Right renal cortex interstitium (tissue), 3 donors: ENCODE results near the gene PLD6. TPM values are rescaled to one million over a fixed set of nuclear protein-coding genes. Genes with fewer than 3 reads are reported as not detected.
"Not testable (repeated sequence)": the region's sequence is repeated elsewhere in the genome, so short reads cannot be mapped to it uniquely, and the experiment has no call there.

Experiments
- DNase-seq, 3 donors: peaks; one replicate each; pipeline ENCODE4 v3.0.0-alpha.2; 2013; ENCODE audit warnings: low read depth in 3 of 3, low spot score in 2 of 3
- polyA plus RNA-seq, 3 donors: library from polyadenylated mRNA; unstranded; fragments of 120-200 nt; gene quantifications; one replicate each; pipeline ENCODE4 v1.2.1, GENCODE V29; 2013; ENCODE audit not compliant: insufficient read length in 3 of 3

Gene PLD6
- polyA plus RNA-seq, 3 donors, result 3.4 TPM

DNA sequence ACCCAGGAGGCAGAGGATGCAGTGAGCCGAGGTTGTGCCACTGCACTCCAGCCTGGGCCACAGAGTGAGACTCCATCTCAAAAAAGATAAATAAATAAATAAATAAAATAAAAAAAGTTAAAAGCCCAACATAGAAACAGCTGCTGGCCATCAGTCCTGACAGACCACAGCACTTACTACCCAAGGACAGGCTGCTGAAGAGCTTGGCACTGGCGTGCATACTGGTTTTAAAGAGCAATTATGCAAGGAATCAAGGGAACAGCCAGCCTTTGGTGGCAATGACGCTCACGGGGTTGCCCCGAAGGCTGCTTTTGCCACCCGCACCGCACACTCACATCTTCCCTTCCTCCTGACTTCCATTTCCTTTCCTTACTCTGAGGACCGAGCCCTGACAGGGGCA lies 4.2 kb downstream of the PLD6 start:
- DNase-seq, result no peak

DNA sequence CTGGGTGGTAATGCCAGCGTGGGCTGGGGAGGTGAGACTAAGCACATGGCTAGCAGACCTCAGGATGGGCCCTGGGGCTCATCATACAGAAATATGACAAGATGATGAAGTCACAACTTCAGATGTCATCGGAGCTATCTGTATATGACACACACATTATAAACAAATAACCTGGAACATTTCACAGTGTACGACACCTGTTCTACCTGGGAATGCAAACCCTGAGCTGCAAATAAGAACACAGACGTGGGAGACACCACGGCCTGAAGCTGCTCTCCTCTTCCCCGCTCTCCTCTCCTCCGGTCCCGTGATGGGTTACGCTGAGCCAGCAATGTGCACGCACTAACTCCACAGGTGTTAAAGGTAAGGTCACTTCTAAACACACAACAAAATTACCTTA lies 4.9 kb downstream of the PLD6 start:
- DNase-seq, result no peak

DNA sequence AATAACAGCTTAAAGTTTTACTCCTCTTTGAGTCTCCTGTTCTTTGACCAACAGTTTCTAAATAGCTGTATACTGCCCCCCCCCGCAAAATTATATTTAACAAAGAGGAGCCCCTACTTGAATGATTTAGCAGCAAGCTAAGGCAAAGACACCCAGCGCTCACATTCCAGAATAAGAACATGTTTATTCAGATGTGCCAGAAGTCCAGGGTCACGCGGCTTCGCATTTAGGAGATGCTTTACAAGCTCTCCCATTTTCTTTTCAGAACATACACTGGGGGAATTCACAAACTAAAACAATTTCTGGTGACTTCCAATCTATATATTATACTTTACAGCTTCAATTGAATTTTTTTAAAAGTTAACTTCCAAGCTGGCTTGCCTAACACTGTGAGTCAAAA lies 5.3 kb downstream of the PLD6 start:
- DNase-seq, result no peak

DNA sequence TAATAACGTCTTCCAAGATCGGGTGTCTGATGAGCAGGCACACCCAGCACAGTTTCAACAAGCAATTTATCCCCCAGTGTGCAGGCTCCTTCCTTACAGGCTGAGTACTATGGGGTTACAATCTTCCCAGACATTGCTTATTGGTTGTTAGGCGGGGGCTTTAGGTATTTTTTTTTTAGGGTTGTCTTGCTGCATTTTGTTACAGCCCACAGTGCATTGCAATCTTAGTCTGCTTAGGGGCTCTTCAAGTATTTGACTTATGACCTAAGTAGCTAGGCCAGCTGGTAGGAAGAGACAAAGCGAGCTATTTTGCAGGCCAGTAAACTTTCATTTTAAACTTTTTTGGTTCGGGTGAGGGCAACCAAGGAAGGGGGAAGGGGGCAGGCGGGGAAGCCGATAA lies 5.8 kb downstream of the PLD6 start:
- no peak for DNase-seq

DNA sequence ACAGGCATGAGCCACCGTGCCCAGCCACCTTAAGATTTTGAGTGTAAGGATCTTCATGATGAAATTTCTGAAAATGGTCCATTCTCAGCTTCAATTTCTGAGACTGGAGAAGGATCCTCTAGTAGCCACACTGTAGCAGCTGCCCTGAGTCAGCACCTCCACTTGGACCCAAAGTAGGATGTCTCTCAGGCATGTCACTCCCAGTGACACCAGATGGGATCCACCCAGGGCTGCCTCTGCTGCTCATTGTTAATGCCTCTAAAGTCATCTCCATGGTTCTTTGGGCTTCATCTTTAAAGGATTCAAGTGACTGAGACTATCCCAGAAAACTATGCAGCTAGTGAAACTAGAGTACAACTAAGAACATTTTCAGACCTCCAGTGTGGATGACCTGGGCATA lies 7.9 kb downstream of the PLD6 start:
- DNase-seq, result no peak

DNA sequence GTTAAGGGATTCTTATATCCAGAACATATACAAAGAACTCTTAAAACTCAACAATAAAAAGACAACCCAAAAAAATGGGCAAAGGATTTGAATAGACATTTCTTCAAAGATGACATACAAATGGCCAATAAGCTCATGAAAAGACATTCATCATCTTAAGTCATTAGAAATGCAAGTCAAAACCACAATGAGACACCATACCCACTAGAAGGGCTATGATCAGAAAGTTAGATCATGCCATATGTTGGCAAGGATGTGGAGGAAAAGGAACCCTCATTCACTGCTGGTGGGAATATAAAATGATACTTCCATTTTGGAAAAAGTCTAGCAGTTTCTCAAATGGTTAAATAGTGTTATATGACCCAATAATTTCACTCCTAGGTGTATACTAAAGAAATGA lies 9.4 kb downstream of the PLD6 start:
- DNase-seq, result no peak

DNA sequence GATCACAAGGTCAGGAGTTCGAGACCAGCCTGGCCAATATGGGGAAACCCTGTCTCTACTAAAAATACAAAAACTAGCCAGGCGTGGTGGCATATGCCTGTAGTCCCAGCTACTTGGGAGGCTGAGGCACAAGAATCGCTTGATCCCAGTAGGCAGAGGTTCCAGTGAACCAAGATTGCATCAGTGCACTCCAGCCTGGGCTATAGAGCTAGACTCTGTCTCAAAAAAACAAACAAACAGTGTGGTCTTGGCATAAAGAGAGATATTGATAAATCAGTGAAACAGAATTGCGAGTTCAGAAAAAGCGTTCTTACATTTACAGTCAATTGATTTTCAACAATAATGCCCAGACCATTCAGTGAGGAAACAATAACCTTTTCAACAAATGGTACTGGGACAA lies 10.7 kb downstream of the PLD6 start:
- DNase-seq, result not testable (repeated sequence)

DNA sequence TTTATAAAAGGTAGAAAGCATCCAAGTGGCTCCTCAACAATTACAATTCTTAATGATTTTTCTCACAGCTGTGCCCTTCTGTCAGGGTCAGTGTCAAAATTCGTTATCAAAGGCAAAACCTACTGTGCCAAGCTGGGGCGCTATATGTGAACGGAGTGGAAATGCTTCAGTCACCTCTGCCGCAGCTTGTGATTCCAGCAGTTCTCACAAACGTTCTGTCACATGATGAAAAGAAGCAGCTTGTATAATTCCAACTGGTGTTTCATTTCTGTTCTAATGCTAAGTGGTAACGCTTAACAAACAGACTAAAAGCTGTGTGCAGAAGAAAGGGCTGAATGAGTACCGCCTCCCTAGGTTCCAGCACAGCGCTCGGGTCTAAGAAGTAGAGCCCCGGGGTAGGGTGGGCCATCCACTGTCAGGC lies 14.2 kb downstream of the PLD6 start:
- DNase-seq, result no peak

DNA sequence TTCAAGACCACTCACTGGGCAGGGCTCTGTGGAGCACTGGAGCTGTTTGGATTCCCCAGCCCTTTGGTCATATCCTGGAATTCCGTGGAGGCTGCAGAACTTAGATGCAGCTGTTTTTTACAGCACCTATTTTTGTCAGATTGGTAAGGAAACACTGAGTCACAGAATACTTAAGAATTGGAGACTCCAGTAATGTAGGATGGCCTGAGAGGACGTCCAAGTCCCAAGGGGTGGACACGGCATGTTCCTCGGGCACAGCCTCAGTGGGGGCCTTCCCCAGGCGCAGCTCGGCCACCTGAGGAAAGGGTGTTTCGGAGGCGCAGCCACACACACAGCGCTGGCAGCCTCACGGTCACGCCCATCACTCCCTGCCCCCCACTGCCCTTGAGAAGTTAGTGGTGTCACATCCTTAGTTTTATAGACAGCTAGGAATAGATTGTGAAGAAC lies 14.8 kb downstream of the PLD6 start:
- DNase-seq, result no peak

DNA sequence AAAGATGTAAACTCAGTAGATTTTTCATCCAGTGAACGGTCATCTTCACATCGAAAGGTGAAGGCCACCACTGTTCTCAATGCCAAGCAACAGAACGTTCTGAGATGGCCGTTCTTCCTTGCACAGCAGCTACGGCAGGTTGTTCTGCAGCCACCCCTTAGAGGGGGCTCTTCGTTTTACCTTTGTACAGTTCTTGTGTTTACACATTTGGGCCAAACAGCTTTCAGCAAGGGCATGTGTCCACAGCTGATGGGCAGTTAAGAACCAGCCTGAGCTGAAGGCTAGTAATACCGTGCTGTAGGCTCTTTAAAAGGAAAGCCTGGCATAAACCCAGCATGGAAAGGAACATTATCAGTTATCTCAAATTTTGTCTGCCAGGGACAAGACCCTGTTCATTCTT lies 15.9 kb downstream of the PLD6 start:
- no peak for DNase-seq

DNA sequence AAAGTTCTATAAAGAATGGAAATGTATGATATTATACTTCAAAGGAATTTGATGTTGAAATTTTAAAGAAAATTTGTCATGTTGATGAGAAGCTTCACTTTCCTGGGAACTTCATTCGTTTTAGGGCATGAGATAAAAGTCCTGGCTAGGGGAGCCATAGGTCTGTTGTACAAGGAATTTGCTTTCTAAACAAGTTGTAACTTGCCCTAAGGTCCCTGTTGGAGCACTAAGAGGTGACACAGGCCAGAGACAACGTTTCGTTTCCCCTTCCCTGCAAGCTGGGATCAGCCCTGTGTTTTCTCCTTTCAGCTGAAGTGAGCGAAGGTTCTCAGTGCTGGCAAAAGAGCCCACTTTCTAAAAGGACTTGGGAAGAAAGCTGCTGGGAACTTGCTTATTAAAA lies 16.6 kb downstream of the PLD6 start:
- no peak for DNase-seq

DNA sequence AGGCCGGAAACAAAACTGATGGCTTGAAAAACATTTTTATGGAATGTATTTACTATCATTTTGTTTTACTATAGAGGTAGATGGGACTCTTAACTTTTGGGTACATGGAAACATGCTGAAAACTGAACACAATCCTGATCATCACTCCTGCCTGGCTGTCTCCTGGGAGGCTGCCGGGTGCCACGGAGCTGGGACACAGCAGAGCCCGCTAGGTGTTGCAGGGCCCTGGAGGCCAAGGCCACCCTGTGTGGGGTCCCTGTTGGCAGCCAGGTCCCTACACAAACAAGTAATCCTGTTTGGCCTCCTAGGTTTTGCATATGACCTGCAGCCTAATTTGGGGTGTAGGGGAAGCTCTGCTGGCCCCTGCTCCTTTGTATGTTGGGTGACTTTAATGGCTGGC lies 17.5 kb downstream of the PLD6 start:
- no peak for DNase-seq

DNA sequence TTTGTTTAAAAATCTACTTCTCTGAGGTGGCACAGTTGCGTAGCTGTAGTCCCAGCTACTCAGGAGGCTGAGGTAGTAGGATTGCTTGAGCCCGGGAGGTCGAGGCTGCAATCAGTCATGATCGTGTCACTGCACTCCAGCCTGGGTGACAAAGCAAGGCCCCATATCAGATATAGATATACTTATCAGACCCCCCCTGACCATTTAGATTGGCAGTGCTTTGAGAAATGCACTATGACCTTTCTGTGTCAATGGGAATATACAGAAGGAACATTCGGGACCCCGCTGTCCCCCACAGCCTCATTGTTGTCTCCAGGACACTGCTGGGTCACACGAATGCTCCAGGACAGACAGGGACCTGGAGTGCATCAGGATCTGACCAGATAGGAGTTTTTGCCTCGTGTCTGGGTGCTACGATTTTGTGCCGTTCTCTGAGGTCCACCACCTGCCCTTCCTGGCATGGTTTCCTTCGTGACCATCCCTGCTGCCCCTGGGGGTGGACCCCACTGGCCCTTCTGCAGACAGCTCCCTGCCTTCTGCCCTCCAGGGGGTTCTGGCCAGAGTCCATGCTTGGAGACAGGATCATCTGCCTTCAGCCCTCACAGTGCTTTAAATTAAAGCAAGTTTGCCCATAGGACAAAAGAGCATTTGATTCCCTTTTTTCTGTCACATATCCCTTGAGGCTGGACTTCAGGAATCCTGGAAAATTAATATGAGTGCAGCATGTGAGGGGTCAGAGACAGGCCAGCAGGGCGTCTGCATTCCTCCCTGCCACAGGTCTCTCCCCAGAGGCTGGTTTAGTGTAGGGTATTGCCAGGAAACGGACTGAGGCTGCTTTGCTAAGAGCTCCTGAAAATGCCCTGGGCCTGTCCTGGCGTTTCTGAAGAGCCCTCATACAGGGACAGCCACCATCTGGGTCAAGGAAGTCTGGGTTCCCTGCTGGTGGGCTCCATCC lies 19.3 kb downstream of the PLD6 start:
- DNase-seq, result no peak

DNA sequence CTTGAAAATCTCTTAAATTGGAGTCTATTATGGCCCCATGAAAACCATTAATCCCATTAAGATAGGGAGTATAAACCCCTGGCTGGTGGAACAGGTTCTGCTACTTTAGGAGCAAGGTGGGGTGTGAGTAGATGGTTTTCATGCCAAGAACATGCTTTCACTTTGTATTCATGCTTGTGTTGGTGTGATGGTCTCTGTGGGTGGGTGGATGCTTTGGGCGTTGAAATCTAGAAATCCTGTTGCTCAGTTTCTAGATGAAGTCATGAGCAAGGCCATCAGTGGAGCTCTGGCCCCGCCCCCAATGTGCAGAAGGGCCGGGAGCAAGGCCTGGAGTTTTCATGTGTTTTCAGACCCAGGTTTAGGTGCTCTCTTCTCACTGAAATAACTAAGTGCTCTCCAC lies 20.1 kb downstream of the PLD6 start:
- no peak for DNase-seq

DNA sequence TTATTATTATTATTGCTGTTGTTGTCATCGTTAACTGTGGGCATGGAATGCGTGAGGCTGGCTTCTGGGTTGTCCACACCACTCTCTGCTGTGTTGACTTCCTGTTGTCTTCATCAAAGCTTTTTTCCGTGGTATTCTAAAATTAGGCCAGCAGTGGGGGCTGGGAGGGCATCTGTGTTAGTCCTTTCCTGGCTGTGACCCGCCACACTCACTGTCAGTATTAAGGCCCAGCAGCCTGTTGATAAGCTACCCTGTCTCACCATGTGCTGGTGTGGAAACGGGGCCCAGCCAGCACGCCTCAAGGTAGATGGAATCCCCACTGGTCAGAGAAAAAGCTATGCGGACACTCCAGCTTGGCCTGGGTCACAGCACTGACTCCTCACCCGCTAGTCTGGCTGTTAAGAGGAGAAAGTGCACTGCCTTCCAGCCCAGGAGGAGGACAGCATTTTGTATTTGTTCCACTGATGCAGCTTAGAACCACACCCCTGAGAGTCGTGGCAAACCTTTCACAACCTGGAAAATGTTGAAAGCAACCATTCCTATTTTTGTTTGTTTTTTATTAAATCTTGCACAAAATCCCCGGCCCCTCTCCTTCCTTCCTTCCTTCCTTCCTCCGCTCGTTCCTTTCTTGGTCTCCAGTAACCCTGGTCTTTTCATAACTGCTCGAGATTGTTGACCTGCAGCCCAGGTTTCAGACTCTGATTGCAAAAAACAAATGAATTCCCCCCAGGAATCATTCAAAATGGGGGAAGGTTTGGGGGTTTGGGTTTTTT lies 21.0 kb downstream of the PLD6 start:
- DNase-seq, result not testable (repeated sequence)

DNA sequence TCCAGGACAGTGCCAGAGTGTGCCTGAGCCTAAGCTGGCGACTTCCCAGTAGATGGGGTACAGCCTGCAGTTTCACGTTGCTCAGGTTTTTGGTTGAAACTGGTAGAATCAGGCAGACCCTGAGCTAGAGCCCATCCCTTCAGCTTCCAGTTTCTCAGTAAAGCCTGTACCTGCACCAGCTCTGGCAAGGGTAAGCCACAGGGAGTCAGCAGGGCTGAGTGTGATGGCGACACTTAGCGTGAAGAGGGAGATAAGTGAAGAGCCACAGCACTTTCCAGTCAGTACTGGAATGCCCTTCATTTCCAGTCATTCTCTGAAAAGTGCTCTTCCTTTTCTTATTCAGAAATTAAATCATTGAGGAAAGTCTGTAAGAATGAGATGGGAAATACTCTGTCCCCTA lies 22.4 kb downstream of the PLD6 start:
- DNase-seq, result no peak

DNA sequence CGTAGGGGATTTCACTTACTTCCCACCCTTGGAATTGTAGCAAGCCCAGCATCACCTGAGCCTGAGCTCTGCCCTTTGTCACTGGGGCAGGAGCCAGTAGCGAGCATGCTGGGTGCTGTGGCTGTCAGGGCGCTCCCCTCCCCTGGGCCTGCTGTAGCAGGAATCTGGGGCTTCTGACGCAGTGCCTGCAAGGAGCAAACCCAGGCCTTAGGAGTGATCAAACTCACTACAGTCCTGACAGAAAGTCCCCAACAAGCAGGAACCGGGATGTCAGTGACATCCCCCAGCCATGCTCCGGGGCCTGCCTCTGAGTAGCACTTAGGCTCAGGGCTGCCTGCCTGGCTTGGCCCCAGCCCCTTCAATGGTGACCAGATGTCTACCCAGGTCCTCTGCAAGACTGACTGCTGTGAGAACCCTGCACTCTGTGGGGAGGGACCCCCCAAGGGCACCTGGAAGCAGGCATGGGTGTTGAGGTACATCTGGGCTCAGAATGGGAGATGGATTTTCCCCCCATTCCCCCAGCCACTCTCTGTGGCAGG lies 23.5 kb downstream of the PLD6 start:
- no peak for DNase-seq

DNA sequence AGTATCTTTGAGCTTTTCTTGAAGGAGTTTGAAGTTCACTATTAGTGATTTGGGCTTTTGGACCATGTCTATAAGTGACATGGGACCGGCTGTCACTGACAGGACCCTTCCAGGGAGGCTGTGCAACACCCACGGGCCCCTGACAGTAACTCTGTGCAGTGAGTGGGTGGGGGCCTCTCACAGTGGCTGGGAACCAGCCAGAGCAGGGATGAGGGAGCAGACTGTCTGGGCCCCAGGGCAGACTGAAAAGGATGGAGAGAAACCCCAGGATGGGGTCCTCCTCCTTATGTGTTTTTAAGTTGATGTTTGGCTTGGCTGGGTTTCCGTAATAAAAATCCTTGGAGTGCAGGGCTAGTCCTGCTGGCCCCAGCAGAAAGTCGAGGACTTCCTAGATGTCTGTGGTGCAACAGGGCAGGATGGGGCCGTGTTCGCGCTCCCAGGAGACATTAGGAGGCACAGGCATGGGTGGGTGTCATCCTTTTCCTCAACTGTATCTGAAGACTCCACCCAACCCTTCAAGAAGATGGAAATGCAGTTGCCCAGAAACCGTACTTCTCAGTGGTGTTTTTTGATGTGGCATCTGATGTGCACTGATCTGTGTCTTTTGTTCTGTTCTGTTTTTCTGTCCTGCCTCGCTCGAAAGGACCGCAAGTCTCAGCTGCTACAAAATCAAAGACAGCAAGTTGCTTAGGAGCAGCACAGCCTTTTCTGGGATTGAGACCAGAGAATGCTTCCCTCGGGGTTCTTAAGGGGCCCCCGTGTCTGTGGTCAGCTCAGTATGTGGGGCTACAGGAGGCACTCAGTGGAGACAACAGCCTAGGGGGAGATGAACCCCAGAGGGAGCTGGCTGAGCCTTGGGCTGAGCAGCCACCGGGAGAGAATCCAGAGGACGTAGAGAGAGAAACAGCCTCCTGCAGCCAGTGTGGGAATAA lies 24.2 kb downstream of the PLD6 start:
- DNase-seq, result no peak

DNA sequence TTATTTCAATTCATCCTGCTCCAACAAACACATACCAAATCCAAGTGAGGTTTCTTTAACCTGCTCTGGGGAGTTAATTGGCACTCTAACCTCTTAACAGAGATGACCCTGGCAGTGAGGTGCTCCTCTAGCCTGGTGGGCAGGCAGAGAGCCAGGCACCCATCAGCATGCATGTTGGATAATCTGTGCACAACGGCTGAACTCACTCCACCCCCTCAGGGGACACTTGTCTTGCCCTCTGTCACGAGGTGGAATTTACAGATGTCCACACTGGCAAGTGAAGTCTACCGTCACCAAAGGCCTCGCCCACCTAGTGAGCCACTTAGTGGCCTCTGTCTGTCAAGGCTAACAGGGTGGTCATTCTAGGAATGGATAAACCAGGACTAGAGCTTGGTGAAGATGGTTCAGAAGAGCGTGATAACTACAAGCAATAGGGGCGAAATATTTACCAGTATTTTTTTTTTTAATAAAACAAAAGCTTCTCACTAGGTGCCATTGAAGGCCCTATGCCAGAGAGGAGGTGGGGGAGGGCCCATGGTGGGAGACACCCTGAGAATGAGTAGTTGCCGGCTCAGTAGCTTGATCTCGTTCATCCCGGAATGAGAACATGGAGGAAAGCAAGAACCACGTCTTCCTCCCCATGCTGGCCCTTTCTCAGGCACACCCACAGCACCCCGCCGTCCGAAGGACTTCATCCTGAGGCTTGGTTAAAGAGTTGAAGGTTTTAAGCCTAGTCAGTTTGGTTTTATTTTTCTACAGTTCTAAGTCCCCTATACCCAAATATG lies 25.2 kb downstream of the PLD6 start:
- DNase-seq, result no peak

DNA sequence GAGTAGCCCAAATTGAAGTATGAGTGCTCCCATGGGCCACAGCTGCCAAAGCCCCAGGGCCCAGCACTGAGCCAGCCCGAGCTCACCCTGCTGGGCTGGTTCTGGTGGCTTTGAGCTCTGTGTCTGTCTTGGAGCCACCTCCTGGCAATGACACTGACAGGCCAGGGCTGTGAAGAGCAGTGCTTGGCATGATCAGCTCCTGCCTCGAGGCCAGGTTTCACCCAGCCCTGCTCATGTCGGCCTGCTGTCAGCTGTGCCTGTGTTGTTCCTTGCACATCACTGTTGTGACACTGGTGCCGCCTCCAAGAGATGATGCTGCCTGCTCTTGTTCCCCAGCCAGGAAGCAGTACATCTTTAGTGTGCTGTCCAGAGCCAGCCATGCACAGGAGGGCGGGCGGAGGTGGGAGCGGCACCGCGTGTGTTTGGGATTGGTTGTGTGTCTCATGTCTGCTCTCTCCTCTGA lies 26.0 kb downstream of the PLD6 start:
- no peak for DNase-seq
